A549 treated with Hydrocortisone at 1 μM for 4 hours (cell line): ENCODE results near the gene TMEM117. TPM values are rescaled to one million over a fixed set of nuclear protein-coding genes. Genes with fewer than 3 reads are reported as not detected.

ENCODE experiments used
- total RNA-seq: library from RNA; stranded (reverse); fragments of 200-300 nt; extraction: Qiagen RNA extraction; gene quantifications from 5 replicates; pipeline ENCODE4 v1.2.3, GENCODE V29; 2022

Gene TMEM117
- 1.2 to 2.2 TPM (median 1.7 TPM) in 5 replicates for total RNA-seq

DNA sequence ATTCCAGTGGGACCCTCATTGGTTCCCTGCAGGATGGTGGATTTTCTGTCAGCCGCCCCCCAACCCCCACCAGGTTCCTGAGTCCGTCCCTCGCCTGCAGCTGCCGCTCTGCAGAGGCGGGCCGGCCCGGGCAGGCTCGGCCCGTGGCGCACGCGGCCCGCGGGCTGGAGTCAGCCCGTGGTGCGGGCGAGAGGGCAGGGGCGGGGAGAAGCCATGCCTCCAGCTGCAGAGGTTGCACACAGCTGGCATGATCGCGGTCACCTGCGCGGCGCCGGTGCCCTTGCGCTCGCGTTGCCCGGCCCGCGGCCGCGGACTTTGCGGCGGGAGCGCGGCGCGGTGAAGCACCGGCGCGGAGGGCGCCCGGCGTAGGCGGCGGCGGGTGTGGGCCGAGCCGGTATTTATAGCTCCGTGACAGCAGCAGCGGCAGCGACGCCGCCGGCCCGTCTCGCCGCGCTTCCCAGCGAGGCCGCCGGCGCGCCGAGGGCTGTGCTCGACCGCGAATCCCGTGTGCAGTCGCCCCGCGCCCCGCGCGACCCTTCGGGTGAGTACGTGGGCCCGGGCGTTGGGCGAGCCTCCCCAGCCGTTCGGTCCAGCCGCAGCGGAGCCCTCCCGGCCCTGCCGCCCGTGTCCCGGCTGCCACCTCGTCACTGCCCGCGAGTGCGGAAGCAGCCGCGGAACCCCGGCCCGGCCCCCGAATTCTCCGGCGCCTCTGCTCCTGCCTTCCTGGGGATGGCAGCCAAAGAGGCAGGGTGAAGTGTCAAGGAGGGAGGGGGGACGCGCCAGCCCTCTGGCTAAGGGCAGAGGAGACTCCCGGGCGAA, at the start of gene TMEM117:
TMEM117 (plus strand) TSS at position 426 of the 819 bp plus-strand sequence.

DNA sequence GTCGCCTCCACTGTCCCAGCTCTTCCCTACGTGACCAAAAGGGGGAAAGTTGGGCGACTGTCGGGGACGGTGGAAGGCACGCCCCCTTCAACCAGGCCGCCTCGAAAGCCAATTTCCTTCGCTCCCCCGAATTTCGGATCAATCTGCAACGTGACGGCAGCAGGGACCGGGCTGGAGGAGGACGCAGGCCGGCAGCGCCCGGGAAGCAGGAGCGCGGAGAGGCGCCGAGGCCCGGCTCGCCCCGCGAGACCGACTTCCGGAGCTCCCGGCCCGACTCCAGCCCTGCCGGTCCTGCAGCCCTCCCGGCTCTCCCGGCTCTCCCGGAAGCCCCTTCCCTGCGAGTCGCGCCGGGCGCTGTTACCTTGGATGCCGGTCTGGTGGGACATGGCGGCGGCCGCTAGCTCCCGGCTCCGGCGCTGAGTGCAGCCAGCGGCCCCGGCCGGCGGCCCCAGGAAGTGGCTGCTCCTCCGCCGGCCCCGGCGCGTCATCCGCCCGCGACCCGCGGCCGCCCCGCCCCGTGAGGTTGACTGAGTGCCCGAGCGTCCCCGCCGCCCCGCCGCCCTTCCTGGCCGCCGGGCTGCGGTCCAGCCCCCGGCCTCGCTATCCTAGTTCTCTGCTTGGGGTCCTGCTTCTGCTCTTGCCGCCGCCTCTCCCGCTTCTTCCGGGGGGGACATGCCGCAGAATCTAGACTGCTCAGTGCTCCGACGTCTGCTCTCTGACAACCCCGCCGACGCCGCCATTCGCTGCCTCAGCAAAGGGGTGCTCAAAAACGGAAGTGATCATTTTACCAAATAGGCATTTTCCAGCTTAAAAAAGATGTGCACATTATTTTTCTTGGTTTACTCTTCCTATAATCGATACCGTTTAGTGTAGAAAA, 29.8 kb upstream of the TMEM117 start, which contains the start of gene TWF1:
TWF1 (minus strand) TSS at position 458 of the 877 bp plus-strand sequence; CDS start at position 386, 72 bp downstream.

Other genes with a start within 250 kb of the TMEM117 start
- gene PUS7L, start 77.3 kb upstream of the TMEM117 start, total RNA-seq: 3.2 to 7.1 TPM (median 4.4 TPM) in 5 replicates
- 3.7 to 5.1 TPM (median 4.8 TPM) in 5 replicates for gene IRAK4, start 77.1 kb upstream of the TMEM117 start, total RNA-seq
- gene TWF1, start 29.8 kb upstream of the TMEM117 start, total RNA-seq: 62.8 to 88.8 TPM (median 79.7 TPM) in 5 replicates